HepG2 (cell line): ENCODE measurements around the gene TTC31. TPM values are rescaled to one million over a fixed set of nuclear protein-coding genes. Genes with fewer than 3 reads are reported as not detected.

Experiments
- ARHGAP35 ChIP-seq: sonication (generic); formaldehyde crosslinking; IDR thresholded peaks from 2 replicates; pipeline ENCODE4 v1.9.0; 2022; ENCODE audit warnings: mild to moderate bottlenecking, inconsistent platforms, moderate library complexity, missing genetic modification reagents, borderline replicate concordance
- ARNT2 ChIP-seq: sonication (generic); formaldehyde crosslinking; IDR thresholded peaks from 2 replicates; pipeline ENCODE4 v1.8.0; 2022; ENCODE audit warnings: mild to moderate bottlenecking, low read depth, missing genetic modification reagents, moderate library complexity
- BHLHE40 ChIP-seq: IDR thresholded peaks from 2 replicates; pipeline ENCODE4 v1.6.1; 2011; ENCODE audit warnings: low read length, improper control_type of control experiment
- CBX1 ChIP-seq: IDR thresholded peaks from one replicate; pipeline ENCODE4 v1.6.1; 2016; ENCODE audit warnings: antibody characterized with exemption, low read depth
- CENPT ChIP-seq: sonication (generic); formaldehyde crosslinking; IDR thresholded peaks from 2 replicates; pipeline ENCODE4 v1.8.0; 2022; ENCODE audit warnings: low read depth, mild to moderate bottlenecking, moderate library complexity, missing genetic modification reagents
- JUN ChIP-seq: sonication (generic); formaldehyde crosslinking; IDR thresholded peaks from 2 replicates; pipeline ENCODE4 v1.4.0; 2020; ENCODE audit warnings: mild to moderate bottlenecking, missing genetic modification reagents
- TEAD2 ChIP-seq: sonication (generic); formaldehyde crosslinking; IDR thresholded peaks from 2 replicates; pipeline ENCODE4 v1.9.0; 2021; ENCODE audit warnings: missing genetic modification reagents
- ZNF335 ChIP-seq: sonication (generic); formaldehyde crosslinking; IDR thresholded peaks from 2 replicates; pipeline ENCODE4 v1.4.0; 2020; ENCODE audit warnings: missing genetic modification reagents
- ZNF468 ChIP-seq: sonication (generic); formaldehyde crosslinking; IDR thresholded peaks from 2 replicates; pipeline ENCODE4 v1.8.0; 2022; ENCODE audit warnings: mild to moderate bottlenecking, moderate library complexity, missing genetic modification reagents
- ZNF703 ChIP-seq: sonication (generic); formaldehyde crosslinking; IDR thresholded peaks from 2 replicates; pipeline ENCODE4 v1.5.1; 2020; ENCODE audit warnings: missing genetic modification reagents, mild to moderate bottlenecking, moderate library complexity, borderline replicate concordance
- ZNF713 ChIP-seq: sonication (generic); formaldehyde crosslinking; IDR thresholded peaks from 2 replicates; pipeline ENCODE4 v1.4.0; 2020; ENCODE audit warnings: mild to moderate bottlenecking, missing genetic modification reagents
- ZNF788 ChIP-seq: sonication (generic); formaldehyde crosslinking; IDR thresholded peaks from 2 replicates; pipeline ENCODE4 v1.5.0; 2020; ENCODE audit warnings: mild to moderate bottlenecking, missing genetic modification reagents, borderline replicate concordance
- ZSCAN31 ChIP-seq: sonication (generic); formaldehyde crosslinking; IDR thresholded peaks from 2 replicates; pipeline ENCODE4 v1.5.0; 2020; ENCODE audit warnings: low read depth, mild to moderate bottlenecking, missing genetic modification reagents
- polyA plus RNA-seq, 8 experiments: library from polyadenylated mRNA; depleted of rRNA in 3 of 8; stranded (reverse) in 7 of 8; unstranded in 1 of 8; fragments of >200 nt; fragmentation: Illumina TruSeq in 4 of 8; extraction: Trizol in 4 of 8; gene quantifications; 2 replicates each; pipeline versions ENCODE4 v1.2.1 to v1.2.3, GENCODE V29; 2011 to 2016; ENCODE audit warnings: low read depth in 4 of 8, missing spikeins in 1 of 8, mixed read lengths in 1 of 8; ENCODE audit not compliant: insufficient read depth in 1 of 8
- total RNA-seq, 5 experiments: library from RNA; depleted of rRNA; stranded (reverse); fragments of >200 nt; fragmentation: Illumina TruSeq; extraction: Trizol; gene quantifications; 2 replicates each; pipeline ENCODE4 v1.2.3, GENCODE V29; 2016; ENCODE audit warnings: low read depth in 1 of 5
- TF ChIP-seq, protein P1 (sequence below): IDR thresholded peaks from 2 replicates; pipeline ENCODE4 v1.6.1; 2016
- TF ChIP-seq, protein P2 (sequence below): sonication (generic); formaldehyde crosslinking; IDR thresholded peaks from 2 replicates; pipeline ENCODE4 v1.4.0; 2020; ENCODE audit warnings: mild to moderate bottlenecking, missing genetic modification reagents, borderline replicate concordance
- TF ChIP-seq, protein P3 (sequence below): sonication (generic); formaldehyde crosslinking; IDR thresholded peaks from 2 replicates; pipeline ENCODE4 v1.4.0; 2020; ENCODE audit warnings: missing genetic modification reagents
- TF ChIP-seq, protein P4 (sequence below): sonication (generic); formaldehyde crosslinking; IDR thresholded peaks from 2 replicates; pipeline ENCODE4 v1.8.0; 2022; ENCODE audit warnings: mild to moderate bottlenecking, missing genetic modification reagents; ENCODE audit not compliant: insufficient replicate concordance

The TTC31 gene
- total and polyA plus RNA-seq, 2 of the 13 experiments (the other 11 are each of a cell fraction or from before 2014, with no cell fraction given) = 28.3 to 39.5 TPM

DNA sequence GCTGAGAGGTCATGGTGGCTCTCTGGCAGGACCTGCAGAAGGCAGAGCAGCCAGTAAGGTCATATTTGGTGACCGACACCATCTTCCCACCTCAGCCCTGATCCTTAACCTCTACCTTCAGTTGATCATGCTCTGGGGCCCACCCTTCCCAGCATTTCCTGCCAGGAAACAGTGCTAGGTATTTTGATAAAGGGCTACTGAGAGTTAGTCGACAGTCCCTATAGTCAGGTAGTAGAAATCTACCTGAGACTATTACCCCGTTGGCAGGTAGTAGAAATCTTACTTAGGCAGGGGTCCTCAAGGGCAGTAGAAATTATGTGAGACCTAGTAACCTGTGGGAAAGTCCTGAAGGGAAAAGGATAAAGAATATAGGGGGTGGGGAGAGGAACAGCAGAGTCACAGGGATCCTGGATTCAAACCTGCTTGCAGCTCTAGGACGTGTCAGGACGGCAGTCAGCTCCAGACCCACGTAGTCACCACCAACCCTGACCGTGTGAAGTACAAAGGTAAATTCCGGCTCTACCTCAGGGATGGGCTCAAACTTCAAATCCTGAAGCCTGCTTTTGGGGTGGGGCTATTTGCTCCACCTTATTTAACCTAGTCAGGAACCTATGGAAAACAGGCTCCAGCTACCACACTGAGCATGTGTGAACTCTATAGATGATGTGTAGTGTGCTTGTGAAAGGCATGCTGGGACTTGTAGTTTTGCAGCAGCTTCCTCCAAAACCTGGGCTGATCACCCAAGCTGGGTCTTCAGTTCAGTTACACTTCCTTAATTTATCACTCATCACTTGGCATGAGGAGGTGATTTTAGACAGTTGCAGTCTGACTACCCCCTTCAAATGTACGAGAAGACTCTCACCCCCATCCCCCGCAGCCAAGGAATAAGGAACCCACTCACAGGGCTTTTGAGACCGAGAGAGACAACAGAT is 43.1 kb downstream of the TTC31 start, which contains the start of gene DQX1 (continued):
- TF ChIP-seq, protein P1, sequence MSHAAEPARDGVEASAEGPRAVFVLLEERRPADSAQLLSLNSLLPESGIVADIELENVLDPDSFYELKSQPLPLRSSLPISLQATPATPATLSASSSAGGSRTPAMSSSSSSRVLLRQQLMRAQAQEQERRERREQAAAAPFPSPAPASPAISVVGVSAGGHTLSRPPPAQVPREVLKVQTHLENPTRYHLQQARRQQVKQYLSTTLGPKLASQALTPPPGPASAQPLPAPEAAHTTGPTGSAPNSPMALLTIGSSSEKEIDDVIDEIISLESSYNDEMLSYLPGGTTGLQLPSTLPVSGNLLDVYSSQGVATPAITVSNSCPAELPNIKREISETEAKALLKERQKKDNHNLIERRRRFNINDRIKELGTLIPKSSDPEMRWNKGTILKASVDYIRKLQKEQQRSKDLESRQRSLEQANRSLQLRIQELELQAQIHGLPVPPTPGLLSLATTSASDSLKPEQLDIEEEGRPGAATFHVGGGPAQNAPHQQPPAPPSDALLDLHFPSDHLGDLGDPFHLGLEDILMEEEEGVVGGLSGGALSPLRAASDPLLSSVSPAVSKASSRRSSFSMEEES = peak; percentile 37; the same call in 1 of the 2 replicates
- TF ChIP-seq ARNT2 (CRISPR knock-in tag) = peak; percentile 46
- TF ChIP-seq BHLHE40 = peak; percentile 38; the same call in 1 of the 2 replicates
- TF ChIP-seq, protein P2, sequence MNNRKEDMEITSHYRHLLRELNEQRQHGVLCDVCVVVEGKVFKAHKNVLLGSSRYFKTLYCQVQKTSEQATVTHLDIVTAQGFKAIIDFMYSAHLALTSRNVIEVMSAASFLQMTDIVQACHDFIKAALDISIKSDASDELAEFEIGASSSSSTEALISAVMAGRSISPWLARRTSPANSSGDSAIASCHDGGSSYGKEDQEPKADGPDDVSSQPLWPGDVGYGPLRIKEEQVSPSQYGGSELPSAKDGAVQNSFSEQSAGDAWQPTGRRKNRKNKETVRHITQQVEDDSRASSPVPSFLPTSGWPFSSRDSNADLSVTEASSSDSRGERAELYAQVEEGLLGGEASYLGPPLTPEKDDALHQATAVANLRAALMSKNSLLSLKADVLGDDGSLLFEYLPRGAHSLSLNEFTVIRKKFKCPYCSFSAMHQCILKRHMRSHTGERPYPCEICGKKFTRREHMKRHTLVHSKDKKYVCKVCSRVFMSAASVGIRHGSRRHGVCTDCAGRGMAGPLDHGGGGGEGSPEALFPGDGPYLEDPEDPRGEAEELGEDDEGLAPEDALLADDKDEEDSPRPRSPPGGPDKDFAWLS (CRISPR knock-in tag) = no peak
- TF ChIP-seq, protein P3, sequence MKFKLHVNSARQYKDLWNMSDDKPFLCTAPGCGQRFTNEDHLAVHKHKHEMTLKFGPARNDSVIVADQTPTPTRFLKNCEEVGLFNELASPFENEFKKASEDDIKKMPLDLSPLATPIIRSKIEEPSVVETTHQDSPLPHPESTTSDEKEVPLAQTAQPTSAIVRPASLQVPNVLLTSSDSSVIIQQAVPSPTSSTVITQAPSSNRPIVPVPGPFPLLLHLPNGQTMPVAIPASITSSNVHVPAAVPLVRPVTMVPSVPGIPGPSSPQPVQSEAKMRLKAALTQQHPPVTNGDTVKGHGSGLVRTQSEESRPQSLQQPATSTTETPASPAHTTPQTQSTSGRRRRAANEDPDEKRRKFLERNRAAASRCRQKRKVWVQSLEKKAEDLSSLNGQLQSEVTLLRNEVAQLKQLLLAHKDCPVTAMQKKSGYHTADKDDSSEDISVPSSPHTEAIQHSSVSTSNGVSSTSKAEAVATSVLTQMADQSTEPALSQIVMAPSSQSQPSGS = peak; percentile 90
- TF ChIP-seq CBX1 = no peak
- no peak for TF ChIP-seq ZNF468 (CRISPR knock-in tag)
- TF ChIP-seq ARHGAP35 = no peak
- peak; percentile 79; the same call in 1 of the 2 replicates for TF ChIP-seq ZNF335
- no peak for TF ChIP-seq ZNF713
- TF ChIP-seq JUN (CRISPR knock-in tag) = no peak
- TF ChIP-seq ZNF788 (CRISPR knock-in tag) = peak; percentile 83; the same call in 1 of the 2 replicates
- peak; percentile 88; the same call in 1 of the 2 replicates for TF ChIP-seq ZSCAN31 (CRISPR knock-in tag)
- no peak for TF ChIP-seq CENPT (CRISPR knock-in tag)
- TF ChIP-seq ZNF703 (CRISPR knock-in tag) = no peak; the same call in 1 of the 2 replicates
- TF ChIP-seq, protein P4, sequence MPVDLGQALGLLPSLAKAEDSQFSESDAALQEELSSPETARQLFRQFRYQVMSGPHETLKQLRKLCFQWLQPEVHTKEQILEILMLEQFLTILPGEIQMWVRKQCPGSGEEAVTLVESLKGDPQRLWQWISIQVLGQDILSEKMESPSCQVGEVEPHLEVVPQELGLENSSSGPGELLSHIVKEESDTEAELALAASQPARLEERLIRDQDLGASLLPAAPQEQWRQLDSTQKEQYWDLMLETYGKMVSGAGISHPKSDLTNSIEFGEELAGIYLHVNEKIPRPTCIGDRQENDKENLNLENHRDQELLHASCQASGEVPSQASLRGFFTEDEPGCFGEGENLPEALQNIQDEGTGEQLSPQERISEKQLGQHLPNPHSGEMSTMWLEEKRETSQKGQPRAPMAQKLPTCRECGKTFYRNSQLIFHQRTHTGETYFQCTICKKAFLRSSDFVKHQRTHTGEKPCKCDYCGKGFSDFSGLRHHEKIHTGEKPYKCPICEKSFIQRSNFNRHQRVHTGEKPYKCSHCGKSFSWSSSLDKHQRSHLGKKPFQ (CRISPR knock-in tag) = peak; percentile 75
- no peak for TF ChIP-seq TEAD2
